ENCODE results near the gene DMBT1. TPM values are rescaled to one million over a fixed set of nuclear protein-coding genes. Genes with fewer than 3 reads are reported as not detected.
"Not testable (repeated sequence)": the region's sequence is repeated elsewhere in the genome, so short reads cannot be mapped to it uniquely, and the experiment has no call there.

The DMBT1 gene
- total RNA-seq, 1 donor: not detected

DNA sequence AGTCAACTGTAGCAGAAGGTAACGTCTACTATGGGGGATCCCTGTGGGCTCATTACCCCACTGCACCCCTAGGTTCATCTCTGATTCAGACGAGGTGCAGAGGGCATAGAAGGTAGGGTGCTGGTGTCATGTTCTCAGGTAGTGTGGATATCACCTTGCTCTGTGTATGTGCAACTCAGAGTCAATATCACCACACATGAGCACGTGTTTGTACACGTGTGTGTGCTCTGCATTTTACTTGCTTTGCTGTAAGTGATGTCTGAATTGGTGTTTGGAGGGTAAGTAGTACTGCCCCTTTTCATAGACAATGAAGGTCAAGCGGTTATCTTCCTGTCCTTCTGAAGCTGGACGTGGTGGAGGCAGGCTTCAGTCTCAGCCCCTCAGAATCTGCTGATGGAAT lies 10.4 kb downstream of the DMBT1 start:
- DNase-seq (ENCODE audit: low read depth): no peak
- TF ChIP-seq, protein P1, sequence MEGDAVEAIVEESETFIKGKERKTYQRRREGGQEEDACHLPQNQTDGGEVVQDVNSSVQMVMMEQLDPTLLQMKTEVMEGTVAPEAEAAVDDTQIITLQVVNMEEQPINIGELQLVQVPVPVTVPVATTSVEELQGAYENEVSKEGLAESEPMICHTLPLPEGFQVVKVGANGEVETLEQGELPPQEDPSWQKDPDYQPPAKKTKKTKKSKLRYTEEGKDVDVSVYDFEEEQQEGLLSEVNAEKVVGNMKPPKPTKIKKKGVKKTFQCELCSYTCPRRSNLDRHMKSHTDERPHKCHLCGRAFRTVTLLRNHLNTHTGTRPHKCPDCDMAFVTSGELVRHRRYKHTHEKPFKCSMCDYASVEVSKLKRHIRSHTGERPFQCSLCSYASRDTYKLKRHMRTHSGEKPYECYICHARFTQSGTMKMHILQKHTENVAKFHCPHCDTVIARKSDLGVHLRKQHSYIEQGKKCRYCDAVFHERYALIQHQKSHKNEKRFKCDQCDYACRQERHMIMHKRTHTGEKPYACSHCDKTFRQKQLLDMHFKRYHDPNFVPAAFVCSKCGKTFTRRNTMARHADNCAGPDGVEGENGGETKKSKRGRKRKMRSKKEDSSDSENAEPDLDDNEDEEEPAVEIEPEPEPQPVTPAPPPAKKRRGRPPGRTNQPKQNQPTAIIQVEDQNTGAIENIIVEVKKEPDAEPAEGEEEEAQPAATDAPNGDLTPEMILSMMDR (IDR thresholded peaks at IDR 0.05; ENCODE audit: insufficient read depth, low read depth, low read length): no peak
- H3K4me3 ChIP-seq (ENCODE audit: low read depth, low read length): no peak overlapping the region

DNA sequence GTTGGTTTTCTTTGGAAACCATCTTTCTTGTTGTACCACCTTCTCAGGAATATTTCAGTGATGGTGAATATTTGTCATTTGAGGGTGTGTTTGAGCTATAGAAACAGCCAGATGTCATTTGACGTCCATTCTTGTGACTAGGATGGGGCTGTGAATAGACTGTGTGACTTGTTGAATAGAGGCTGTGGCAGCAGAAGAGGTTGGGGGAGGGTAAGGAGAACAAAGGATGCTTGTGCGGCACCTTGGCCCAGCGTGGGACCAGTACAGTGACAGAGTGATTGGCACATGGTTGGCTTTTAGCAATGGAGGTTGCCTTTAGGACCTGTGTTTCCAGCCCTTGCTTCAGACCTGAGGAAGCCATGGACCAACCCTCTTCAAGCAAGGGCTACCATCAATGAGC lies 11.3 kb downstream of the DMBT1 start:
- TF ChIP-seq, protein P1 (IDR thresholded peaks at IDR 0.05; ENCODE audit: insufficient read depth, low read depth, low read length): no peak
- no peak overlapping the region for H3K4me3 ChIP-seq (ENCODE audit: low read depth, low read length)
- no peak for DNase-seq (ENCODE audit: low read depth)

DNA sequence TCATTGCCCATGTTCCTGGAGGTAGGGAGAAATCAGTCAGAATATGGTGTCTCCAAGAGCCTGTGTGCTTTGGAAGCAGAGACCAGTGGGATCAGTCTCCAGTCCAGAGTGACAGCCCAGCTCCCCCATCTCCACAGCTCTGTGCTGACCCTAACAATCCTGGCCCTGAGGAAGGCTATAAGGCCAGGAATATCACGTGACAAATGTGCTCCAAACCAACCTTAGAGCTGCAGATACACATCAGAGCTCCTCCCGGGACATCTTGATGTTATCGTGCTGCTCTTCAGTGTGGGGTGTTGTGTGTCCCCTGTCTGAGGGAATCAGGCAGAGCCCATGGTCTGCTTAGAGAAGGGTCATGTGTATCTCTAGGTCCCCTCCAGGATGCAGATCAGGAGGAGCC lies 15.2 kb downstream of the DMBT1 start:
- H3K4me3 ChIP-seq (ENCODE audit: low read depth, low read length): no peak overlapping the region
- no peak for DNase-seq (ENCODE audit: low read depth)
- TF ChIP-seq, protein P1 (IDR thresholded peaks at IDR 0.05; ENCODE audit: insufficient read depth, low read depth, low read length): no peak

DNA sequence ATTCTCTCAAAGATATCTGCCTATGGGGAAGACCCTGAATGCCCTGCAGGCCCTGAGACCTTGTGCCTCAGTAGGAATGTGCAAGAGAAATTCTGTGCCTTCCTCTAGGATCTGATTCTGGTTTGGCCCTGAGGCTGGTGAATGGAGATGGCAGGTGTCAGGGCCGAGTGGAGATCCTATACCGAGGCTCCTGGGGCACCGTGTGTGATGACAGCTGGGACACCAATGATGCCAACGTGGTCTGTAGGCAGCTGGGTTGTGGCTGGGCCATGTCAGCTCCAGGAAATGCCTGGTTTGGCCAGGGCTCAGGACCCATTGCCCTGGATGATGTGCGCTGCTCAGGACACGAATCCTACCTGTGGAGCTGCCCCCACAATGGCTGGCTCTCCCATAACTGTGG lies 15.7 kb downstream of the DMBT1 start:
- no peak overlapping the region for H3K4me3 ChIP-seq (ENCODE audit: low read depth, low read length)
- no peak for DNase-seq (ENCODE audit: low read depth)
- TF ChIP-seq, protein P1 (IDR thresholded peaks at IDR 0.05; ENCODE audit: insufficient read depth, low read depth, low read length): no peak

DNA sequence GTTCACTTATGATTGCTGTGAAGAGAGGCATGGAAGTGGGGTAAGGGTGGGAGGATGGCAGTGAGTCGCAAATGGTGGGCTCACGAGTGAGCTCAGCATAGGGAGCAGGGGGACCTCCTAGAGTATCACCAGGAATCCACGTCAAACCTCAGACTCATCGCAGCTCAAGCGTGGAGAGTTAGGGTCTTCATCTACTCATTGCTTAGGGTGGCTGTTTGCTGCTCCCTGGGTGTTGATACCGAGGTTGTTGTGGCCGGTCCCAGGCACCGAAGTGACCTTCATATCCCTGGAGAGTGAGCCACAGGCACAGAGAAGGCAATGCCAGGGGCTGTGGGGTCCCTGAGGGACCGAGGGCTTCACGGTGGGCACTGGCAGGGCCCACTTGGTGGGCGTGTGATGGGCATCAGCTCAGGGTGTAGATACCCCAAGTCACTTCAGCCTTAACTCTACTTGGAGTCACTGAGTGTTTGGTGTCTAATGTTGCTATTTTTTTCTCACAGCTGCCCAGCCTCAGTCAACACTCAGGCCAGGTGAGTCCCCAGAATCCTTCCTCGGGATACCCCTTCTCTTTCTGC lies 16.8 kb downstream of the DMBT1 start:
- no peak for DNase-seq (ENCODE audit: low read depth)
- no peak overlapping the region for H3K4me3 ChIP-seq (ENCODE audit: low read depth, low read length)
- TF ChIP-seq, protein P1 (IDR thresholded peaks at IDR 0.05; ENCODE audit: insufficient read depth, low read depth, low read length): no peak

DNA sequence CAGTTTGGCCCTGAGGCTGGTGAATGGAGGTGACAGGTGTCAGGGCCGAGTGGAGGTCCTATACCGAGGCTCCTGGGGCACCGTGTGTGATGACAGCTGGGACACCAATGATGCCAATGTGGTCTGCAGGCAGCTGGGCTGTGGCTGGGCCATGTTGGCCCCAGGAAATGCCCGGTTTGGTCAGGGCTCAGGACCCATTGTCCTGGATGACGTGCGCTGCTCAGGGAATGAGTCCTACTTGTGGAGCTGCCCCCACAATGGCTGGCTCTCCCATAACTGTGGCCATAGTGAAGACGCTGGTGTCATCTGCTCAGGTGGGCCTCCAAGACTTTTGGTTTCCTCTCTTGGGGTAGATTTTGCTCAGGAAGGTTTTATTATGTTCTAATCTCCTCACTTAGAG lies 25.5 kb downstream of the DMBT1 start:
- DNase-seq (ENCODE audit: low read depth); H3K4me3 ChIP-seq (ENCODE audit: low read depth, low read length): not testable (repeated sequence)

DNA sequence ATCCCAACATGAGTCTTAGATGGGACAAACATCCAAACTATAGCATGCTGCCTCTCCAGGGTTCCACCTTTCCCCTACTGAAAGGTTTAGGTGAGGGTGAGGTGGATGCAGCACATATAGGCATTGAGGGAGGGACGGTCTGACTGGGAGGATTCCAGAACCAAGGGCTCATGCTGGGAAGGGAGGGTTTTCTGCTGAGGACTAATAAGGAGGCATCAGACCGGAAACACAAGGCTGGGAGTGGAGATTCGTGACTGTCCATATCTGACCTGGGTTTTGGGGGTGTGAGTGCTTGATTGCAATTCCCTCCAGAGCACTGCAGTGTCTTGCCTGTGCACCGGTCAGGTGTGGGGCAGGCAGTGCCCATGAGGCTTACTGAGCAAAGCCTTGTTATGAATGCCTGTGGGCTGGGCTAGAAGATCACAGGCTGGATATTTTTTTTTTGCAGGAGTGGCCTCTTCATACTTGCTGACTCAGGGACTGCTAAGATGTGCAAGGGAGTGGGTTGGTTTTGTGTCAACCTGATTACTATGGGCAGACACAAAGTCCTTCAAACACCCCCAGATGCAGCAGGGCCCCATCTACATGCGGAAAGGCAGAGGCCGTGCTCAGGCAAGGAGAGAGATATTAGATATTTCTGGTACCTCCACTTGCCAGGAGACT lies 26.7 kb downstream of the DMBT1 start:
- H3K4me3 ChIP-seq (ENCODE audit: low read depth, low read length): no peak overlapping the region
- no peak for DNase-seq (ENCODE audit: low read depth)
- TF ChIP-seq, protein P1 (IDR thresholded peaks at IDR 0.05; ENCODE audit: insufficient read depth, low read depth, low read length): no peak
